ENCODE data around the gene LRRC18. TPM values are rescaled to one million over a fixed set of nuclear protein-coding genes. Genes with fewer than 3 reads are reported as not detected.

LRRC18 gene
- polyA plus RNA-seq, 2 of the 4 experiments (the other 2 are of a cell fraction): not detected

- TF ChIP-seq, protein P1, sequence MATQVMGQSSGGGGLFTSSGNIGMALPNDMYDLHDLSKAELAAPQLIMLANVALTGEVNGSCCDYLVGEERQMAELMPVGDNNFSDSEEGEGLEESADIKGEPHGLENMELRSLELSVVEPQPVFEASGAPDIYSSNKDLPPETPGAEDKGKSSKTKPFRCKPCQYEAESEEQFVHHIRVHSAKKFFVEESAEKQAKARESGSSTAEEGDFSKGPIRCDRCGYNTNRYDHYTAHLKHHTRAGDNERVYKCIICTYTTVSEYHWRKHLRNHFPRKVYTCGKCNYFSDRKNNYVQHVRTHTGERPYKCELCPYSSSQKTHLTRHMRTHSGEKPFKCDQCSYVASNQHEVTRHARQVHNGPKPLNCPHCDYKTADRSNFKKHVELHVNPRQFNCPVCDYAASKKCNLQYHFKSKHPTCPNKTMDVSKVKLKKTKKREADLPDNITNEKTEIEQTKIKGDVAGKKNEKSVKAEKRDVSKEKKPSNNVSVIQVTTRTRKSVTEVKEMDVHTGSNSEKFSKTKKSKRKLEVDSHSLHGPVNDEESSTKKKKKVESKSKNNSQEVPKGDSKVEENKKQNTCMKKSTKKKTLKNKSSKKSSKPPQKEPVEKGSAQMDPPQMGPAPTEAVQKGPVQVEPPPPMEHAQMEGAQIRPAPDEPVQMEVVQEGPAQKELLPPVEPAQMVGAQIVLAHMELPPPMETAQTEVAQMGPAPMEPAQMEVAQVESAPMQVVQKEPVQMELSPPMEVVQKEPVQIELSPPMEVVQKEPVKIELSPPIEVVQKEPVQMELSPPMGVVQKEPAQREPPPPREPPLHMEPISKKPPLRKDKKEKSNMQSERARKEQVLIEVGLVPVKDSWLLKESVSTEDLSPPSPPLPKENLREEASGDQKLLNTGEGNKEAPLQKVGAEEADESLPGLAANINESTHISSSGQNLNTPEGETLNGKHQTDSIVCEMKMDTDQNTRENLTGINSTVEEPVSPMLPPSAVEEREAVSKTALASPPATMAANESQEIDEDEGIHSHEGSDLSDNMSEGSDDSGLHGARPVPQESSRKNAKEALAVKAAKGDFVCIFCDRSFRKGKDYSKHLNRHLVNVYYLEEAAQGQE (IDR thresholded peaks at IDR 0.05): no peak
- TF ChIP-seq FOXS1 (CRISPR knock-in tag; IDR thresholded peaks at IDR 0.05): no peak
- no peak for TF ChIP-seq CEBPB (IDR thresholded peaks at IDR 0.05)
- no peak for TF ChIP-seq JUNB (IDR thresholded peaks at IDR 0.05)
- no peak for TF ChIP-seq RCOR1 (IDR thresholded peaks at IDR 0.05; ENCODE audit: low read depth, low read length)
- TF ChIP-seq HOXA7 (CRISPR knock-in tag; IDR thresholded peaks at IDR 0.05): no peak
These were observed 55.9 kb downstream of the LRRC18 start (continued) for GRCh38 chr10:48883701-48884100.

- Histone ChIP-seq H3K4me2 (no peak overlapping the region), H3K27ac (no peak overlapping the region), H3K4me1 (no peaks in the 10 kb centered on the region), H3K4me3 (no peak overlapping the region), H3K9me3 (no peaks in the 10 kb centered on the region)
- no peak for DNase-seq (ENCODE audit: low read depth in 1 of 2, low spot score in 1 of 2)
- 16% methylated on average over 2 of the region's 2 CpGs for WGBS (ENCODE audit: missing lambda C conversion rate)
- ATAC-seq: no peak
- TF ChIP-seq HOXB13 (CRISPR knock-in tag; IDR thresholded peaks at IDR 0.05; ENCODE audit: low read depth) (no peak), HMGXB4 (CRISPR knock-in tag; IDR thresholded peaks at IDR 0.05; ENCODE audit: borderline replicate concordance) (no peak), RARB (CRISPR knock-in tag; IDR thresholded peaks at IDR 0.05) (no peak), BHLHE40 (IDR thresholded peaks at IDR 0.05; ENCODE audit: low read depth, low read length) (no peak), NPAS2 (CRISPR knock-in tag; IDR thresholded peaks at IDR 0.05; ENCODE audit: borderline replicate concordance) (no peak), ZFP36 (IDR thresholded peaks at IDR 0.05; ENCODE audit: borderline replicate concordance, partially characterized antibody) (no peak), CHD4 (IDR thresholded peaks at IDR 0.05; ENCODE audit: borderline replicate concordance) (no peak), FOXS1 (CRISPR knock-in tag; IDR thresholded peaks at IDR 0.05) (no peak)
- ChIA-PET POLR2A (no interaction called here), CTCF (interaction anchor here (1.2 to 1.3 kb wide), 3 partner anchors 84 to 279 kb away, joined by 3 to 7 read pairs (median 3); no protein-coding TSS in a partner anchor)
- FAIRE-seq: no peak
These were observed 56.8 kb downstream of the LRRC18 start for GRCh38 chr10:48882881-48883280.

DNA sequence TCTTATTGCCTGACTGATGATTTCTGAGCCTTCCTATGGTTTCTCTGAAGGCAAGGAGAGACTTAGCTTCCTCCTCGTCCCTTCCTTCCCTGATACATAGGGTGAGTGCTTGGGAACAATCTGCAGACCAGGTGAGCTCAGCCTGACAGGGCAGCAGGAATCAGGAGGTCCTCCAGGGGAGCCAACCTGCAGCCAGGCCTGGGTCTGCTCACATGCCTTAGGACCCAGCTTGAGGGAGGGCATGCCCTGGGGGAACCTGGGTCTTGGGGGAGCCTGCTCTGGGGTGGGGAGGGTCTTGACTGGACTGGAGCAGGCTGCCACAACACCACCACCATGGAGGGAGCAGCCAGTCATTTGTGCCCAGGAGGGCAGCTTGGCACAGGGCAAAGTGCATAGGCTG lies 57.7 kb downstream of the LRRC18 start:
- no peaks in the 10 kb centered on the region for H3K9me3 ChIP-seq
- no peak for FAIRE-seq
- no peak for DNase-seq (ENCODE audit: low read depth in 1 of 2, low spot score in 1 of 2)
- ChIA-PET CTCF (interaction anchor here (0.8 to 1.3 kb wide), 3 partner anchors 224 to 280 kb away, joined by 3 to 7 read pairs (median 3); no protein-coding TSS in a partner anchor), POLR2A (no interaction called here)
- WGBS (ENCODE audit: missing lambda C conversion rate): 0% methylated on average over 1 of the region's 1 CpG
- TF ChIP-seq PBX3 (IDR thresholded peaks at IDR 0.05) (no peak), KDM1A (IDR thresholded peaks at IDR 0.05; ENCODE audit: low read depth) (no peak), CBX8 (IDR thresholded peaks at IDR 0.05) (no peak), TFCP2L1 (CRISPR knock-in tag; IDR thresholded peaks at IDR 0.05) (no peak), SREBF2 (IDR thresholded peaks at IDR 0.05) (no peak), MAZ (IDR thresholded peaks at IDR 0.05; ENCODE audit: borderline replicate concordance, low read depth, low read length) (no peak), CBX2 (IDR thresholded peaks at IDR 0.05; ENCODE audit: borderline replicate concordance, low read depth) (no peak)
- TF ChIP-seq, protein P2, sequence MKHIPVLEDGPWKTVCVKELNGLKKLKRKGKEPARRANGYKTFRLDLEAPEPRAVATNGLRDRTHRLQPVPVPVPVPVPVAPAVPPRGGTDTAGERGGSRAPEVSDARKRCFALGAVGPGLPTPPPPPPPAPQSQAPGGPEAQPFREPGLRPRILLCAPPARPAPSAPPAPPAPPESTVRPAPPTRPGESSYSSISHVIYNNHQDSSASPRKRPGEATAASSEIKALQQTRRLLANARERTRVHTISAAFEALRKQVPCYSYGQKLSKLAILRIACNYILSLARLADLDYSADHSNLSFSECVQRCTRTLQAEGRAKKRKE (CRISPR knock-in tag; IDR thresholded peaks at IDR 0.05; ENCODE audit: low read depth): no peak
- no peaks in the 10 kb centered on the region for H3K4me1 ChIP-seq
- no peak overlapping the region for H3K4me2 ChIP-seq
- H3K27ac ChIP-seq: no peak overlapping the region
- H3K4me3 ChIP-seq: no peak overlapping the region
- ATAC-seq: no peak
